Measurements from ENCODE around the gene RAB40B.
A peak's percentile ranks its signal among the peaks of the same experiment; 100 is the strongest.

The RAB40B gene

DNA sequence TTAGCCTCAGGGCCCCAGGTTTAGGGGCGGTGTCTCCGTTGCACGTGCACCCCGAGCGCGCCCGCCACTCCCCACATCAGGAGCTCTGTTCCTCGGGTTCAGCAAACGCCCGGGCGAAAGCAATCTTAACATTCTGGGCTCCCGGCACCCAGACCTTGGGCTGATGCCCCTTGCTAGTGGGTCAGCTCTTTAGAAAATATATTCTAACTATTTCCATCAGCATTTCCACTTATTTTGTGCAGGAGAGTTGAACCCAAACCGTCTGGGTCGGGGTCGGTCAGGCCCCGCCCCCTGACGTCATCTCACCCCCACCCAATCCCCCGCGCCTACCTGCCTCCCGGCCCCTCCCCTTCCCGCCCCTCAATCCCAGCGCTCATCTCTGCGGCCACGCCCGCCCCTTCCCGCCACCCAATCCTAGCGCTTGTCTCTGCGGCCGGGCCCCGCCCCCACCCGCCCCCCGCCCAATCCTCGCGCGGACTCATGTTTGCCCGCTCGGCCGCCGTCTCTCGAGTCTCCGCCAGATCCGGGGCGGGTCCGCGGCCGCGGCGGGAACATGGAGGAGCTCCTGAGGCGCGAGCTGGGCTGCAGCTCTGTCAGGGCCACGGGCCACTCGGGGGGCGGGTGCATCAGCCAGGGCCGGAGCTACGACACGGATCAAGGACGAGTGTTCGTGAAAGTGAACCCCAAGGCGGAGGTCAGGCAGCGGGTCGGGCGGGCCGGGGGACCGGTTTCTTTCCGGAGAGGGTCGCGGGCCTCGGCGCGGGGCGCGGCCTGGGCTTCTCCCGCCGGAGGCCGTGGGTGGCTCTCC lies 17.9 kb upstream of the RAB40B start, which contains the start of gene FN3KRP:
Gene FN3KRP, plus strand, starts transcription at position 504 of the 808 bp plus-strand sequence. Its CDS starts 50 bp downstream, at position 554.
- DNase-seq = peak; percentile 91 to 95

DNA sequence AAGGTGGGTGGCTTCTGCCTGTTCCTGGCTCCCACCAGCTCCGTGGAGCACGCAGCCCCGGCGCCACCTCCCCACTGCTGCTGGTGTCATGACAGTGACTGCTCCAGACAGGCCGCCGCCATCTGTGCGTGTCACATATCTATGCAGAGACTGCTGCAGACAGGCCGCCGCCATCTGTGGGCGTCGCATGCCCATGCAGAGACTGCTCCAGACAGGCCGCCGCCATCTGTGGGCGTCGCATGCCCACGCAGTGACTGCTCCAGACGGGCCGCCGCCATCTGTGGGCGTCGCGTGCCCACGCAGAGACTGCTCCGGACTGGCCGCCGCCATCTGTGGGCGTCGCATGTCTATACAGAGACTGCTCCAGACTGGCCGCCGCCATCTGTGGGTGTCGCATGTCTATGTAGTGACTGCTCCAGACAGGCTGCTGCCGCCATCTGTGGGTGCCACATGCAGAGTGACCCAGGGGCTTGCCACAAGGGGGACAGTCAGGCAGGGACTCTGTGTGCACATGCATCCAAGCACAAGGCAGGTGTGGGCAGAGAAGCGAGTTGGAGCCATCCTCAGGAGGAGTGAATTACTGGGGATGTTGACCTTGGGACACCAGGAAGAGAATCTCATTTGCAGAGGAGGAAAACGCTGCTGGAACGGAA lies 14.7 kb upstream of the RAB40B start:
- DNase-seq = no peak

DNA sequence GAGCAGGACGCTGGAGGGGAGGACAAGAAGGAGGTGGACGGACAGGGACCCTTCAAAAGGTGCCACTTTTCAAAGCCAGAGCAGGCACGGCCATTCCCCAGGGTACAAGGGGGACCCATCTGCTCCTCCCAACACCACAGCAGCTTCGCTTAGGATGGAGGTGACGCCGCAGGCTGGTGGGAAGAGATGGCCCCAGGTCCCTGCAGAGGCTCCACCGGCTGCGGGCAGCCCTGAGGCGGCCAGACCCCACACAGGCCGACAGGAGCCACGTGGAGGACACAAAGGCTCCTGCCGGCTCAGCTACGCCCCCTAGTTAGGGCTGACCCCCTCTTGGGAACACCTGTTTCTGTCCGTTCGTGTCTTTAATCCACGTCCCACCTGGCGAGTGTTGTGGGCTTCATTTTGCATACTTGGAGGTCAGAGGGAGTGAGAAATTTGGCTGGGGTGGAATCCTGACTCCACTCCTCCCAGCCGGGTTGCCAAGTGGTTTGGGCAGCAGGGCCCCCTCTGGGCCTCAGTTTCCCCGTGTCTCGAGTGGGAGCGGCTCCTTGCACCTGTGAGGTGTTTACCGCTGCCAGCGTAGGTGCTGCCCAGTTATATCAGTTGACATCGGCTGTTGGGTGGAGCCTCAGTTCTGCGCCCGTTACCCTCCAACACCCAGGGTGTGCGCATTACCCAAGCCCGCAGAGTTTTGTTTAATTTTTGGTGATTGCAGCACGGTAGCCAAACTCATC lies 12.2 kb upstream of the RAB40B start:
- DNase-seq = no peak

DNA sequence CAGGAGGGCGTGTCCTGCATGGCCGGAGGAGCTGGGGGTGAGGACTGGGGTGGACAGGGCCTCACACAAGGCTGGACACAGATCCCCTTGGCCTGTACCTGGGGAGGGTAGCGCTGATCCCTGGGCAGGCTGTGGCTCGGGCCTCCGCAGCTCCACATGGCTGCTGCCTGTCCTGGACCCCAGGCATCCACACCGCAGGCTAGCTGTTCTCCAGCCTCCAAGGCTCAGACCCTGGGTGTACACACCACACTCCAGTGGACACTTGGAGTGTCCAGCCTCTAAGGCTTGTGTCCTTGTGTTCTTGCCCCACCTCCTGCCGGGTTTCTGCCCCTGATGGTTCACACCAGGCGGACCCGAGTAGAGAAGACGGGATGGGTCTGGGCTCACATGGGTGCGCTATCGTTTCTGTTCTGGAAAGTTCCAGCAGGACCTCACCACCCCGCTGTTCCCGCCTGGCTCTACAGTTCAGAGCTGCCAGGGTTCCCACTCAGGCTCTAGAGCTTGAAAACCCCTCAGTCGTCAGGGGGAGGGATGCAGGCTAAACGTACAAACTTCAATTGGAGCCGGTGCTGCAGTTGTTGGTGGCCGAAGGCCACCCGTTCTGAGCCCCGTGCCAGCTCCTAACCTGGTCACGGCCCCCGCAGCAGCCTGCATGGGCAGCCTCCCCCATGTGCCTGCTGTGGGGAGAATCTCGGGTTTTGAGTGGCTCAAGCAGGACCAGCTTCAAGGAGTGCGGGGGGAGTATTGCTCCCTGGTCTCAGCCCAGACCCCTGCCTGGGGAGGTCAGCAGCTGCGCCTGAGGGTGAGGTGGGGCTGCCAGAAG lies 11.4 kb upstream of the RAB40B start:
- DNase-seq = no peak

DNA sequence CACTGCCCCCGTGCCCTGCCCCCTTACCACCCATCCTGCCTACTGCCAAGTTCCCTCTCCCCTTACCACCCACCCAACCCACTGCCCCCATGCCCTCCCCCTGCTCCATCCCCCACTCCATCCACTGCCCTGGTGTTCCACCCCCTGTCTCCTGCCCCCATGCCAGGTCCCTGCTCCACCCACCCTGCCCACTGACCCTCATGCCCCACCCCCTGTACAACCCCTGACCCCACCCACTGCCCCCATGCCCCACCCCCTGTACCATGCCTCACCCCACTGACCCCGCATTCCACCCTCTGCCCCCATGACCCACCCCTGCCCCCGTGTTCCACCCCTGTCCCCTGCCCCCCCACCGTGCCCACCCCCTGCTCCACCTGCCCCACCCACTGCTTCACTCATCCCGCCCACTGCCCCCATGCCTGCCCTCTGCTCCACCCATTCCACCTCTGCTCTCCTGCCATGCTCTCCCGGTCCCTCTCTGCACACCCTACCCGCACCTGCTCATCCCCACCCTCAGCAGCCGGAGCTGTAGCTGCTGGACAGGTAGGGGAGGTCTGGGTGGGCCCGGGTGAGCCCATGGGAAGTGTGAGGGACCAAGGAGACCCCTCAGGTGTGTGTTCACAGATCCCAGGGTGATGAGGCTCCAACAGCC lies 10.7 kb upstream of the RAB40B start:
- no peak for DNase-seq

DNA sequence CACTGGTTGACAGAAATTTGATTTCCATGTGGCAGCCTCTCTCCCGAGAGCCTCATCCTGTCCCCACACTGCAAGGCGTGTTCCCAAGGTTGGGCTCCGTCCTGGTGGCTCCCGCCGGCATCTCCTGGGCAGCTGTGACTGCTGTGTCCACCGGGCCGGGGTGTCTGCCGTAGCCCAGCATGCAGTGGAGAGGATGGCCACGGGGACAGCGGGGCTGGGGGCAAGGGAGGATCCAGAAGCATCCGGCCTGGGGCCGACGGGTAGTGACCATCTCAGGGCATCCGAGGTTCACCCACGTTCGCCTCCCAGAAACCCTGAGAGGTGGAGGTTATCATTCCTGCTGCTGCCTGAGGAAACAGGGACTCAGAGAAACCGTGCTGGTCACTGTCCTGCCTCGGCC lies 7.3 kb upstream of the RAB40B start:
- DNase-seq = no peak

DNA sequence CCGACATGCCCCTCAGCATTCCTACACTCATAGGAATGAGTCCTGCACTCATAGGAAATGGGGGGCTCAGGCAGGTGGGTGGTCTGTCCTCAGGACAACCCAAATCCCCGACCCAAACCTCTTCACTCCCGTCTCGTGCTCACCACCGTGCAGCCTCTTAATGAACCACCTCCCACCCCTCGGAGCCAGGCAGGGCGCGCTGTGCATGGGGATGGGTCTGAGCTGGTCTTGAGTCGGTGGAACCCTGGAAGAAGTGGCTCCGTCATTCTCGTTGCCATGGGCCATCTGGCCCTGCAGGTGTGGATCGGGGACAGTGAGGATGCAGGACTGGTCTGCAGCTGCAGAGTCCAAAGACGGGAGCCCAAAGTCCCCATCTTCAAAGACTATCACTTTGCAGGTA lies 6.4 kb upstream of the RAB40B start:
- DNase-seq = no peak

DNA sequence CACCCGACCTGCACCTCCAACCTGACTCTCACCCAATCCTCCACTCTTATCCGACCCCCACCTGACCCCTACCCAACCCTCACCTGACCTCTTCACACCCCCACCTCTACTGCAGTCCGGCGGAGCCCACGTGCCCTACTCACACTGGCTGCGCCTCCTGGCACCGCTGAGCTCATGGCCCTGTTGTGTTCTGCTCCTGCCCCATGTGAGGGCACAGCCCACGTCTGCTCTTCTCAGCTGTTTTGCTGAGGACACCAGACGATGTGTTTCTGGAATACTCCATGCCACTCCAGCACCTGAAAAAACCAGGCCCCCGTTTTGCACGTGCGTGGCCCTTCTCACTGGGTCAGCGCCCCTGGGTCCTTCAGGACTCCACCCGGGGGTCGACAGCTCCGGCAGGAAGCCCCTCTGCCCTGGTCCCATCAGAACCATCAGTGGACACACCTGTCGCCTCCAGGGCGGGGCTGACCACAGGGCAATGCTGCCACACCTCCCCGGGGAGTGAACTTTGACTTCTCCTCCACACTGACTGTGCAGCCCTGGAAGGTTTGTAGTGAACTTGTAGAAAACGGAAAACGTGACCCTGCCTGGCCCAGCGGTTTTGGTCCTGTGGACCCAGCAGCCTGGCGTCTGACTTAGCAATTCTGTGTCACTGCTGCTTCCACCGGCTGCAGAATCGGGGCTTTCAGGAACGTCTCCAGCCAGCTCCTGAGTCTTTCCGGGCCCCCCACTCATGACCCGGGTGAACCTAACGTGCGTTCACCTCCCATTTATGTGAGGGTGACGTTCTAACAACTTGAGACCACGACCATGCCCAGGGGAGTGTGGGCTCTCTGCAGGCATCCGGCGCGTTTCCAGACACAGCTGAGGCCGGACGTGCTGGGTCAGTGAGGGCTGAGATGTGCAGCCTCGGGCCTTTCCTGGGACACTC lies 5.7 kb upstream of the RAB40B start:
- DNase-seq = no peak

DNA sequence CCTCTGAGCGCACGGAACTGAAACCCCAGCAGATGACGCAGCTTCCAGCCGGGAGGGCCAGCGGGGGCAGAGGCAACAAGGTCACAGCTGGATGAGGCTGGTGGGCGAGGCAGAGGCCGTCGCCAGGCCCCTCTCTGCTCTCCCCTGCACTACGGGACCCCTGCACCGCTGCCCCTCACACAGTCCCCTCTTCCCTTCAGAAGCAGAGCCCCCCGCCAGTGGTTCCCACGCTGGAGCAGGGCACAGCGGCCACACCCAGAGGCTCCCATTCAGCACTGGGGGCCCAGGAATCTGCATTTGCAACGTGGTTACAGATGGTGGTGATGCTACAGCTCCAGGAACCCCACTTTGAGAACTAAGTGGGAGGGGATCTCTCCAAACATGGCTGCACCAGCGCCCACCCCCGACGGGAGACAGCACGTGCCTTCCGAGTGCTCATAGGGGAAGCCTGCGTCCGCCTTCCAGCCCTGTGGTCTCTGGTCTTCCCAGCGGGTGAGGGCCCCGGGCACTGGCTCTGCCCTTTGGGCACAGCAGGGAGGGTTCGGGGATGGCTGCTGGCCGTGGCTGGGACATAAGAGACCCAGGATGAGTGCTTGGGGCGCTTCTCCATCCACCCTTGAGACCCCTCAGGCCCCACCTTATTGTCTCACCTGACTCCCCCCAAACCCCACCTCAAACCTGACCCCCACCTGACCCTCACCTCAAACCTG lies 4.7 kb upstream of the RAB40B start:
- DNase-seq = no peak

DNA sequence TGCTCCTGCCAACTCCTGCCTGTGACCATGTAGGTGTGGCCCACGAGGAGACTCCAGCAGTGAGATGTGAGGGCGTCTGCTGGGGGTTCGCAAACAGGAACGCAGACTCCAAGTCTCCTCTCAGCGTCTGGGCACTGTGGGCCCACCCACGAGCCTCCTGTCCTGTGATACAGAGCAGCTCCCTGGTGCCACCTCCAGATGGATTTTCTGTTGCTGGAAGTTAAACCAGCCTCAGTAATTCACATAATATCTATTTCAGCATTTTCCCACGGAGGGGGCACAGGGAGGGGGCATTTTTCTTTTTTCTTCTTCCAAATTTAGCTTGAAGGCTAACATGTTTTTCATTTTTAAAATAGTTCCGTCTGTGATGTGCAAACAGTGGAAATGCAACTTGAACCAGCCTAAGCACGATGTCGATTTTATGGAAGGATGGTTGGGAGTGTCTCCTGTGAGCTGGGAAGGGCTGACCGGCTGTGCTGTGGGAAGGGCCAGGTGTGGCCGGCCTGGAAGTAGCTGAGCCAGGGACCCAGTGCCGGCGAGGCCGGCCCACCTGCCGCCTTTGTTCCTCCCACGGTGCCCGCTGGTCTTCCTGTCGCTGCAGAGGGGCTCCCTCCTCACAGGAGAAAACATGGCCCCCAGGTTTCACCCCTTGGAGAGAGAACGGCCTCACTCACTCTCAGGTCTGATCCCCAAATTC lies 3.9 kb upstream of the RAB40B start:
- DNase-seq = peak; percentile 11 to 59

DNA sequence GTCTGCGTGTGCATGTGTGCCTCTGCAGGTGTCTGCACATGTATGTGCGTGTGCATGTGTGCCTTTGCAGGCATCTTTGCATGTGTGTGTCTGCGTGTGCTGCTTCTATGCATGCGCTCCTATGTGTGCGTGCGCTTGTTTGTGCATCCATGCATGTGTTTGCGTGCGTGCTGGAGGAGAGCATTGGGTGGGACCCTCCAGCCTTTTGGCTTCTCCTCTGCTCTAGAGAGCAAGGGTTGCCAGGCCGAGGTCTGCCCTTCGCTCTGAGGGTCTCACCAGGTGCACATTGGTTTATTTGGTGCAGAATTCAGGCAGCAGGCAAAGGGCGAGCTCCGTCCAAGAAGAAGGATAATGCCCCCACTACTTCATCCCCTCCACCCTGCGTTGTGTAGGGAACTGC lies 1.1 kb upstream of the RAB40B start:
- DNase-seq = no peak

DNA sequence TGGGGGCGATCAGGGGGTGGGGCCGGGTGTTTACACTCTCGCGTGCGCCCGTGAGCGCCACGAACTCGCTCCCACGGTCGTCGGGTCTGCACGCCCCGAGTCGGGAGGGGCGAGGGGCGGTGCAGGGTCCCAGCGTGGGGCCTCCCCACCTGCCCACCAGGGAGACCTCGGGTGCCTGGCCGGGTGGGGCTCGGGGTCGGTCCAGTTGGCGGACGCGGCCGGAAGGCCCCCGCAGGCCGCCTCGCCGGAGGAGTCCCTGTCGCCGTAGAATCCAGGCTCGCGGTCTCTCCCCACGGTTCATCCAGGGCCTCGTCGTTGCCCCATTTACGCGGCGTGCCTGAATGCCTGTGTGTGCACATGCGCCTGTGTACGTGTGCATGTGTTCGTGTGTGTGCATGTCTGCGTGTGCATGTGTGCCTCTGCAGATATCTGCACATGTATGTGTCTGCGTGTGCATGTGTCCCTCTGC lies 510 bp upstream of the RAB40B start:
- DNase-seq = no peak

DNA sequence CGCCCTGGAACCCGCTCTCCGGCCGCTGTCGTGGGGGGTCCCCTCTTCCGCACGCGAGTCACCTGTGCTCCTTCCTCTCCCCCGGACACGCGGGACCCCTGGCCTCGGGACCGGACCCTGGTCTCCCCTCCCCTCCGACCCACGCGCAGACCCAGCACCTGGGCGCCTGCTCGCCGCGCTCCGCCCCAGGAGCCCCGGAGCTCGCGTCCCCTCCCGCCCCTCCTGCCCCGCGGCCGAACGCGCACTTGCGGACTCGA lies 762 bp downstream of the RAB40B start:
- DNase-seq = no peak

DNA sequence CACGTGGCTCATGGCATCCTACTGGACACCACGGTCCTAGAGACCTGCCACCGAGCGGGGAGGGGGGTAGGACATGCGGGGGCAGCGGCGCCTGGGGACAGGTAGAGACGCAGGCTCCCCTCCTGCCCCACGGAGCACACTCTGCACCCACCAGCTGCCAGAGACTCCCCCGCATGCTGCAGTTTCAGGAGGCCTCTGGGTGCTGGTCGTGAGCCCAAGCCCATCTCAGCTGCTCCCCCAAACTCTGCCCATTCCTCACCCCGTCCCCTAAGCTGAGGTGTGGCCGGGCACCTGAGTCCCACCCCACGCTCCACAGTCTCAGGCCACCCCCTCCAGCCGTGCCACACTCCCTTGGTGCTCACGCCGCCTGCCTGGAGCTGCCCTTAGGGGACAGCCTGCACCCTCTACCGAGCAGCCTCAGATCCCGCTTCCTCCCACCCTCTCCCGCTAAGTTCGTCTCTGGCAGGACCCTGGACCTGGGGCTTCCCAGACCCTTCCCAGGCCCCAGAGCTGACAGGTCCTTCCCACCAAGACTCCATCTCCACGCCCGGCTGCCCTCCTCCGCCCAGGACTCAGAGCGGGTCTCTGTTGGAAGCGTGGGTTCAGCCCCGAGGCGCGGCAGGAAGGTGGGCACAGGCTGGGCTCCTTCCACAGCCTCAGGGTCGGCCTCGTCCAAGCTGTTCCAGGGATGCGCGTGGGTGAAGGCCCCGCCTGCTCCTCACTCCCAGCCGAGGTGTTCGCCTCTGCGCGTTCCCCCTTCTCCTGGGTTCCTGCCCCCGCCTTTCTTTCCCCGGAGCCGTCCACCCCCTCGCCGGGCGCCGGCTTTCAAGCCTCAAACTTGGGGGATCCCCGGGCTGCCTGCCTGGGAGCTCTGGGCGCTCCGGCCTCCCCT lies 1.3 kb downstream of the RAB40B start:
- no peak for DNase-seq

DNA sequence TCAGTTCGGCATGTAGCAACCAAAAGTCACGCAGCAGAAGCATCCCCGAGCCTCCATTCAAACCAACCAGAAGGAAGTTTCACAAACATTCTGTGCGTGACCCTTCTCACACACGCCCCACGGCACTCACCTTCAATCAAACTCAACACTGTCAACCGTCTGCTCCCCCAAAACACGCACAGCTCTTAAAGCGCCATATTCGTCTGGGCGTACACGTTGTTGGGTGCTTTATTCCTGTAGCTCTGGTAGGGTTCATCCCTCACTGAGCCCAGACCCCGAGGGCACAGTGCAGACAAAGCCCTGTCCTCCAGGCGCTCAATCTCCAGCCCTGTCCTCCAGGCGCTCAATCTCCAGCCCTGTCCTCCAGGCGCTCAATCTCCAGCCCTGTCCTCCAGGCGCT lies 2.2 kb downstream of the RAB40B start:
- DNase-seq = no peak

DNA sequence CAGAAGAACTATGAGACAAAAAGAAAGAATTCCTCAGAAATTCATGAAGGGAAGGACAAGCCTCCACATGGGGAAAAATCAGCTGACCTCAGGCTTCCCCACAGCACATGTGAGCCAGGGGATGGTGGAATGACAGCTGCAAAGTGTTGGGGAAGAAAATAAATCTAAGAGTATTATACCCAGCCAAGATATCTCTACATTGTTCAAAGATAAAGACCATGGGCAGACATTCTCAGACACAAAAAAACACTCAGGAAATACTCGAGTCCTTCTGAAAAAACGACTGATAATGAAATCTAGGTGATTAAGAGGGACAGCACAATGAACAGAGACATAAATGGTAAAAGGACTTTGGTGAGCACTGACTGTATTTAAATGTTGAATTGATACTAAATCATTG lies 3.9 kb downstream of the RAB40B start:
- DNase-seq = no peak

DNA sequence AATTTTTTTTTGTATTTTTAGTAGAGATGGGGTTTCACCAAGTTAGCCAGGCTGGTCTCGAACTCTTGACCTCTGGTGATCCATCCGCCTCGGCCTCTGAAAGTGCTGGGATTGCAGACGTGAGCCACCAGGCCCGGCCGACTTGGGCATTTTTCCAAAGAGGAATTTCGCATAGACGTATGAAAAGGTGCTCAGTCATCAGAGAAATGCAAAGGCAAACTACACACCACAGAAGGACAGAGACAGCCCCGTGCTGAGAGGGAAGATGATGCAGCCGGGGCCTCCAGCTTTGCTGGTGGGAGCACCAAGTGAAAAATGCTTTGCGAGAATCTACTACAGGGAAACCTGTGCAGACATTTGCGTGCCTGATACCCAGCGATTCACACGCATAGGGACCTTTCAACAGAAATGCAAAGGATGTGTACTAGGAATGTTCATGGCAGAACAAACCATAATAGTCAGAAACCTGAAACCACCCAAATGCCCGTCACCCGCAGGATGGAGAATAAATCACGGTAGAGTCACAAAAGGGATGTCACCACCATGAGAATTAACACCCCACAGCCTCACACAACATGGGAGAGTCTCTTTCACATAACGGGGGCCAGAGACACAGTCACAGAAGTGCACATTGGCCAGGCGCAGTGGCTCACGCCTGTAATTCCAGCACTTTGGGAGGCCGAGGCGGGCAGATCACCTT lies 5.2 kb downstream of the RAB40B start:
- no peak for DNase-seq

DNA sequence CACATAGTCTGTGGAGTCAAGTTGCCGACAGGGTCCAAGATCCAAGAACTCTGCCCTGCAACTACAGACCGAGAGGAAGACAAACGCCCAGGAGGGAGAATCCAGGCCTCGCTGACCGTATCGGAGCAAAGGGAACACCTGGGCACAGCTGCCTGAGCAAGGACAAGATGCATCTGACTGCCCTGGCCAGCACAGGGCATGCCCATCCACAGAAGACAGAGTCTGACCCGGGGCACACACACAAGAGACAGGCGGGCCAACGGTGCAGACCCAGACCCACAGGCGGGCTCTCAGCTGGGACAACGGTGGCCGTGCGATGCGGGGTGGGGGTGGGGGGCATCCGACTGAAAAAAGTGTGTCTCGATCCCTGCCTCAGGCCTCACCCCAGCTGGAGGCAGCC lies 6.2 kb downstream of the RAB40B start:
- DNase-seq = no peak
